Measurements from ENCODE around the gene PRR15. TPM values are rescaled to one million over a fixed set of nuclear protein-coding genes. Genes with fewer than 3 reads are reported as not detected.

Gene PRR15
- total RNA-seq, 1 donor, result not detected

DNA sequence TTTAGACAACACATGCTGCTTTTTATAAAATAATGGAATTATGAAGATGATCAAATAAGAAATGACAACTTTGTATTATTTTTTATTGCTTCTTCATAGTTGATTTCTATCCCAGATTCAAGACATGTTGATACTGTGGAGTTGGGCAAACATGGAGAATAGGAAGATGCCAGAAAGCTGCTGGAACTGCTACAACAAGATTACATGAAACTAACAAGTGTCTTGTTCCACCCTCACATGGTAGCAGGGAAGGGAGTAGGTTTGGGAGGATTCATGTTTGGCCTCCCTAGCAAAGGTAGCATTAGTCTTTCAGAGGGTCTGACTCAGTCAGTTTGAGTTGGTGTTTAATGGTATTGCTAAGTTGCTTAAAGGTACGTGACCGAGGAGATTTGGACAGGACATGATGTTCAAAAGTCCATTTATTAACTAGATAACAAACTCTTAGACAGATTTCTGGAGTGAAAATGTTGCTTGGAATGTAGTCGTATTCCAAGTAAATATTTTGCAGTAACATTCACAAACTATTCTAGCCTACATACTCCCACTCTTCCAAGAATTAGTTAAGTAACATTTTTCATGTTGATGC, 33.1 kb downstream of the PRR15 start:
- H3K4me1 ChIP-seq (ENCODE audit: insufficient read depth, low read length), result no peaks in the 10 kb centered on the region

DNA sequence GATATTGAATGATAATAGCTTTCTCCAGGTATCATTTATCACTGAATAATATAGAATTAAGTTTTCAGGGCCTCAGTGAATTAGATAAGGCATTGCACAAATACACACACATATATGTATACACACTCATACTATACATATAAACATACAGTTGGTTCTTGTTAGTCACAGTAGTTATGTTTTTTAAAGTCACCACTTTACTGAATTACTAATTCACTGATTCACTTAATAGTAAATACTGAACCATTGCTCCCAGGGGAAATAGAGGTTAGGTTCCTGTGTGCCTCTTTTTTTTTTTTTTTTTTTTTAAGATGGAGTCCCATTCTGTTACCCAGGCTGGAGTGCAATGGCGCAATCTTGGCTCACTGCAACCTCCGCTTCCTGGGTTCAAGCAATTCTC, 33.6 kb downstream of the PRR15 start:
- no peaks in the 10 kb centered on the region for H3K4me1 ChIP-seq (ENCODE audit: insufficient read depth, low read length)

More for the DNA sequence above, 33.1 kb downstream of the PRR15 start:
- Histone ChIP-seq H3K4me3 (ENCODE audit: low read length) (no peak overlapping the region), H3K9me3 (ENCODE audit: low read depth, low read length) (no peaks in the 10 kb centered on the region), H3K27me3 (ENCODE audit: insufficient read depth, low read length) (no peaks in the 10 kb centered on the region)

DNA sequence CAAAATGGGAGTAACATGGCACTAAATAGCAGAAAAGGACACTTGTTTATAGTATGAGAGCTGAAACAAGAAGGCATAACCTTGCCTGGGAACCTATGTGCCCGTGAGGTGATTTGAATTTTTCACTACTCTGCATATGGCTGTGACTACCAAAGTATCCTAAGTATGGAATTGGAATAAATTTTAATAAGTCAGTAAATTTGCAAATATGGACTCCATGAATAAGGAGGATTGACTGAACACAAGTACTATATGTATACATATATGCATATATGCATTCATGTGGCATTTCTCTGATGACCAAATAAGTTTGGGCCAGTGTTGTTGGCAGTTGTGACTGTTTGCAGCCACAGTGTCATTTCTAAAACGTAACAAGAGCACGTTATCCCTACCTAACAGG, 34.5 kb downstream of the PRR15 start:
- H3K27me3 ChIP-seq (ENCODE audit: insufficient read depth, low read length), result no peaks in the 10 kb centered on the region
- no peaks in the 10 kb centered on the region for H3K9me3 ChIP-seq (ENCODE audit: low read depth, low read length)
- H3K4me3 ChIP-seq (ENCODE audit: low read length), result no peak overlapping the region
- H3K4me1 ChIP-seq (ENCODE audit: insufficient read depth, low read length), result no peaks in the 10 kb centered on the region

More for the DNA sequence above, 33.6 kb downstream of the PRR15 start:
- H3K4me3 ChIP-seq (ENCODE audit: low read length), result no peak overlapping the region
- no peaks in the 10 kb centered on the region for H3K9me3 ChIP-seq (ENCODE audit: low read depth, low read length)
- H3K27me3 ChIP-seq (ENCODE audit: insufficient read depth, low read length), result no peaks in the 10 kb centered on the region

DNA sequence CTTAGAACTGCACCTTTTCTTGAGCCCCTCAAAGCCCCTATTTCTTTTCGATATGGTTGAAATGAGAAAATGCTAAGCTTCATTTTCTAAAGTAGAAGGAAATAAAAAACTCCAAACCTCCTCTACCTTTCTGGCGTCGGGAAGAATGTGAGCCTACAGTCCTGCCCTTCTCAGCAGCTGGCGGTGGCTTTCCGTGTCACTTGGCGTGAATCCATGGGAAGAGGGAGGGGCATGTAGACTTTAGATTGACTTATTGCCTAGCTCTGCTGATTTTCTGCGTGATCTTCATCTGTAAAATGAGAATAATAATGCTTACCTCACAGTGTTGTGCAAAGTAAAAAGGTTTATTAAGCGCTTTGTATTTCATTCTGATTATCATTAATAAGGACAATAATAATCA, 35.0 kb downstream of the PRR15 start:
- no peaks in the 10 kb centered on the region for H3K9me3 ChIP-seq (ENCODE audit: low read depth, low read length)
- H3K4me3 ChIP-seq (ENCODE audit: low read length), result no peak overlapping the region
- H3K27me3 ChIP-seq (ENCODE audit: insufficient read depth, low read length), result no peaks in the 10 kb centered on the region
- no peaks in the 10 kb centered on the region for H3K4me1 ChIP-seq (ENCODE audit: insufficient read depth, low read length)

DNA sequence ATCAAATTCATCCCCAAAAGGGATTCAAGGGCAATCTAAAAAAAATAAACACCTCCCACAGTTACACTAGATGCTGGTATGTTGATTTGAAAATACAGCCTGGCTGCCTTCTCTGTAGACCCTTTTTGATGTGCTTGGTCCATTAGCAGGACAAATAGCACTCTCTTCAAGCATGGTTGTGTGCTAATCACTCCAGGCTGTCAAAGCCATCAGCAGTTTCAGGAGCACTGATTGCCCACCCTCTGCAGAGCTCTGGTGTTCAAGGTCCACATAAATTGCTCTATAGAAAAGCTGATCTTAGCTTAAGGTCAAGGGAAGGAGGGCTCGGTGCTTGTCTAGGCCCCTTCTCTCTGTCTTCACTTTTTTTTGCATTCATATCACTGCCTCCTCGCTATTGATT, 35.4 kb downstream of the PRR15 start:
- Histone ChIP-seq H3K27me3 (ENCODE audit: insufficient read depth, low read length) (no peaks in the 10 kb centered on the region), H3K4me1 (ENCODE audit: insufficient read depth, low read length) (no peaks in the 10 kb centered on the region), H3K9me3 (ENCODE audit: low read depth, low read length) (no peaks in the 10 kb centered on the region), H3K4me3 (ENCODE audit: low read length) (no peak overlapping the region)

DNA sequence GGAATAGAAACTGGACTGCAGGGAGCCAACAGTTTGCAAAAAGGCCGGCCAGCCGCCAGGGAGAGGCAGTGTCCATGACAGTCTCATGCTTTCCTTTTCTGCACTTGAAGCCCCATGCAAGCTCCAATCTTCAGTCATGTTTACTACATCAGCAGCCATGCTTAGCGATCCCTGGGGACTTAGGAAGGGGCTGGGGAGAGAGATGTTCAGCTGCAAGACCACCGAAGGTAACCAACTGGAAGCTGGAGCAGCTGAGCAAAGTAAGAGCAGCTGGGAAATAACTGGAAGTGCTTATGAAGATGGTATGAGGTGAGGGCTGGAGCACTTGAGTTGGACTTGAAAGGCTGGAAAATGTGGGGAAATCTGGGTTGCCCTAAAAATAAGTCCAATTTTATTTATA, 37.0 kb downstream of the PRR15 start:
- H3K27me3 ChIP-seq (ENCODE audit: insufficient read depth, low read length), result no peaks in the 10 kb centered on the region
- no peaks in the 10 kb centered on the region for H3K4me1 ChIP-seq (ENCODE audit: insufficient read depth, low read length)
- no peaks in the 10 kb centered on the region for H3K9me3 ChIP-seq (ENCODE audit: low read depth, low read length)
- no peak overlapping the region for H3K4me3 ChIP-seq (ENCODE audit: low read length)

DNA sequence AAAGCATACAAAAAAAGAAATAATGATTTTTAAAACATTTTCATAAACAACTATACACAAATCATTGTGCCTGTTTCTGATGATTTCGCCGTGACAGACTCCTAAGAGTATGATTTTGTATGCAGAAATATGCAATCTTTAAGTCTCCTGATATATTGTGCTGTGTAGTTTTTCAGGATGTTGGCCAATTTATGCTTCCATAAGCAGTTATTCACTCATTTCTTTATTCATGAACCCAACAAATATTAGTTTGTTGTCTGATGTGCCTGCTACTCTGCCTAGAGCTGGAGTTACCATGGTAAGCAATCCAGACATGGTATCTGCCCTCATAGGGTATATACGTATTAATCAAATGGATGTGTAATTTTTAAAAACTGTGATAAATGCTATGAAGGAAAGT, 40.4 kb downstream of the PRR15 start:
- no peaks in the 10 kb centered on the region for H3K4me1 ChIP-seq (ENCODE audit: insufficient read depth, low read length)
- no peaks in the 10 kb centered on the region for H3K9me3 ChIP-seq (ENCODE audit: low read depth, low read length)
- H3K27me3 ChIP-seq (ENCODE audit: insufficient read depth, low read length), result no peaks in the 10 kb centered on the region
- H3K4me3 ChIP-seq (ENCODE audit: low read length), result no peak overlapping the region

DNA sequence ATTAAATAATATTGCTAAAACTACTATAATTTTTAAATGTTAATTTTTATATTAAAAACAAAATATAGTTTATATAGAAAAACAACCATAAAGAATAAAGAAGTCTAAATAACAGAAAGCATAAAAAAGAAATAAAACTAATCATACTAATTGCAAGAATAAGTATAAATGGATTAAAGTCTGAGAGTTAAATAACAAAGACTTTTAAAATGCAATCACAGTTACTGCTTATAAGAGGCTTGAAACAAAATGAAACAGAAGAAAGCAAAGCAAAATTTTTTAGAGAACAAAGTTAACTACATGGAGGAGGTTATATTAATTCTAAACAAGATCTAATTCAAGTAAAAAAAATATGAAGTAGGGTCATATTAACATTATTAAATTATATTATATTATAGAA, 41.1 kb downstream of the PRR15 start:
- Histone ChIP-seq H3K4me1 (ENCODE audit: insufficient read depth, low read length) (no peaks in the 10 kb centered on the region), H3K4me3 (ENCODE audit: low read length) (no peak overlapping the region), H3K9me3 (ENCODE audit: low read depth, low read length) (no peaks in the 10 kb centered on the region)

DNA sequence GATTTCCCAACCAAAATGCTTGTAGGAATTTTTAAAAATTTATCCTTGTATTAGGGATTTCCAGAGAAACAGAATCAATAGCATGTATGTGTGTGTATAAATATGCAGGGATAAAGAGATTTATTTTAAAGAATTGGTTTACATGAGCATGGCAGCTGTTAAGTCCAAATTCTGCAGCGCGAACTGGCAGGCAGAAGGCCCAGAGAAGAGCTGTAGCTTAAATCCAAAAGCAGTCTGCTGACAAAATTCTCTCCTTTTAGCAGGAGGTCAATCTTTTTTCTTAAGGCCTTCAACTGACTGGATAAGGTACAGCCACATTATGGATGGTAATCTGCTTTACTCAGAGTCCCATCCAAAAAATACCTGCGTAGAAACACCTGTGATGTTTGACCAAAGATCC, 42.0 kb downstream of the PRR15 start:
- Histone ChIP-seq H3K9me3 (ENCODE audit: low read depth, low read length) (no peaks in the 10 kb centered on the region), H3K27me3 (ENCODE audit: insufficient read depth, low read length) (no peaks in the 10 kb centered on the region), H3K4me3 (ENCODE audit: low read length) (no peak overlapping the region), H3K4me1 (ENCODE audit: insufficient read depth, low read length) (no peaks in the 10 kb centered on the region)

More for the DNA sequence above, 41.1 kb downstream of the PRR15 start:
- H3K27me3 ChIP-seq (ENCODE audit: insufficient read depth, low read length), result no peaks in the 10 kb centered on the region

DNA sequence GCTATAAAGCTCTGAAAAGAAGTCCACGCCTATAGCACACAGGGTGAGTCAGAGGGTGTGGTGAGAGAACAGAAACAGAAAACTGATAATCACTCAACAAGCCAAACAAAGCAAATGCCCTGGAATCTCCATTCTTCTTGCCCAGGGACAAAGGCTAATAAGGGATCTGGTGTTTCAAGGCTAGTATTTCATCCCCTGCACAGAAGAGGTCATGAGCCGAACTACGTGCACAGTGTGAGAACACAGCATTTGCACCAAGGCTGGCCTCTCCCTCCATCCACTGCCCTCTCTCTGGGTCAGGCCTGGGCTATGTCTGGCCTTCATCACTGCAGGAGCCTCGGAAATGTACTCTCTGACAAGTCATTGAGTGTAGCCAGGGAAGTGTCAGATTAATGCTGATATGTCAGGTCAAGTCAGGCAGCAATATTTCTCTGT, 42.7 kb downstream of the PRR15 start:
- H3K9me3 ChIP-seq (ENCODE audit: low read depth, low read length), result no peaks in the 10 kb centered on the region
- H3K4me3 ChIP-seq (ENCODE audit: low read length), result no peak overlapping the region
- no peaks in the 10 kb centered on the region for H3K27me3 ChIP-seq (ENCODE audit: insufficient read depth, low read length)
- H3K4me1 ChIP-seq (ENCODE audit: insufficient read depth, low read length), result no peaks in the 10 kb centered on the region

DNA sequence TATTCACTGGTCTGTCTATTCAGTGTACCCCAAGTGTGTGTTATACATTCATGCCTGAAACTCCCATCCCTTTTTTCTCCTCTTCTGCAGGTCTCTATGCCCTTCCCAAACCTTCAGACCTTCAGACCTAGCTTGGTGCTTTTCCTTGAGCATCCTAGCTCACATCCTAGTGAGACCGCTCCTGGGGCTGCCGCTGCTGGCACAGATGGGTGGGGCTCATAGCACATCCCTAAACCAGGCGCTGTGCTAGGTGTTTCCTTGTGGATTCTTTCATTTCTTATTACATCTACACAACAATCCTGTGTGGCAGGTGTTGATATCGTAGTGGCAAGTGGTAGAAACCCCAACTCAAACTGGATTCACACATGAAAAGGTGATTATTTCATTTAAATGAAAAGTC, 43.2 kb downstream of the PRR15 start:
- Histone ChIP-seq H3K27me3 (ENCODE audit: insufficient read depth, low read length) (no peaks in the 10 kb centered on the region), H3K9me3 (ENCODE audit: low read depth, low read length) (no peaks in the 10 kb centered on the region), H3K4me3 (ENCODE audit: low read length) (no peak overlapping the region), H3K4me1 (ENCODE audit: insufficient read depth, low read length) (no peaks in the 10 kb centered on the region)

DNA sequence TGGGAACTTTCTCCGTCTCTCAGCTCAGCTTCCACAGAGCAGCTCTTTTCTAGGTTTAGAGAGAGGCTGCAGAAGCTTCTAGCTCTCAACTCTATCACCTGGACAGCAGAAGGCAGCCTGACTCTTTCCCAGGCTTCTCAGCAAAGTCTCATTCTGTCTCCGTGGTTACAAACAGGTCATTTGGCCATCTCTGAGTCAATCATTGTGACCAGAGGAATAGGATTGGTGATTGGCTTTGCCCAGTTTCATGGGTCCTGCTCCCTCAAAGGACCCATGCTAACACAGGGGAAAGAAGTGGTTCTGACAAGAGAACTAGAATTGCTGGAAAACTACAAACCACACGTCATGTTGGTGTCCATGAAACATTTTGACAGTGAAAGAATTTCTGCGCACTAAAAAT, 43.6 kb downstream of the PRR15 start:
- Histone ChIP-seq H3K27me3 (ENCODE audit: insufficient read depth, low read length) (no peaks in the 10 kb centered on the region), H3K4me1 (ENCODE audit: insufficient read depth, low read length) (no peaks in the 10 kb centered on the region), H3K9me3 (ENCODE audit: low read depth, low read length) (no peaks in the 10 kb centered on the region), H3K4me3 (ENCODE audit: low read length) (no peak overlapping the region)

DNA sequence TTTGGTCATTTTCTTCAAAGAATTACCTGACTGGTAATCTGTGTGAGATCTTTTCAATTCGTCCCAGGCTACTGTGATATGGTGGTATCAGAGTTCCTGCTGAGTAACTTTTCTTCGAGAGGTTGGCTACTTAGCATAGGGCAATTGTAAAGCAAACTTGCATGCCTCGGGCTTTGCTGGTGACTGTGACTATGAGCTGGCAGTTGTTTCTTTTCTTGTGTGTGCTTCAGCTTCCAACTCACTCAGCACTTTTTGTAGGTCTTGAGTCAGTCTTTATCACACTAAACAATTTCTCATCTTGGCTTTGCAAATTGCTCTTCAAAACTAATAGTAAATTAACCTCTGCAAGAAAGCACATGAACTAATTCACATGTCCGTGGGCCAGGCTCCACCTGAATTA, 44.3 kb downstream of the PRR15 start:
- no peaks in the 10 kb centered on the region for H3K27me3 ChIP-seq (ENCODE audit: insufficient read depth, low read length)
- H3K9me3 ChIP-seq (ENCODE audit: low read depth, low read length), result no peaks in the 10 kb centered on the region
- H3K4me1 ChIP-seq (ENCODE audit: insufficient read depth, low read length), result no peaks in the 10 kb centered on the region
- H3K4me3 ChIP-seq (ENCODE audit: low read length), result no peak overlapping the region

DNA sequence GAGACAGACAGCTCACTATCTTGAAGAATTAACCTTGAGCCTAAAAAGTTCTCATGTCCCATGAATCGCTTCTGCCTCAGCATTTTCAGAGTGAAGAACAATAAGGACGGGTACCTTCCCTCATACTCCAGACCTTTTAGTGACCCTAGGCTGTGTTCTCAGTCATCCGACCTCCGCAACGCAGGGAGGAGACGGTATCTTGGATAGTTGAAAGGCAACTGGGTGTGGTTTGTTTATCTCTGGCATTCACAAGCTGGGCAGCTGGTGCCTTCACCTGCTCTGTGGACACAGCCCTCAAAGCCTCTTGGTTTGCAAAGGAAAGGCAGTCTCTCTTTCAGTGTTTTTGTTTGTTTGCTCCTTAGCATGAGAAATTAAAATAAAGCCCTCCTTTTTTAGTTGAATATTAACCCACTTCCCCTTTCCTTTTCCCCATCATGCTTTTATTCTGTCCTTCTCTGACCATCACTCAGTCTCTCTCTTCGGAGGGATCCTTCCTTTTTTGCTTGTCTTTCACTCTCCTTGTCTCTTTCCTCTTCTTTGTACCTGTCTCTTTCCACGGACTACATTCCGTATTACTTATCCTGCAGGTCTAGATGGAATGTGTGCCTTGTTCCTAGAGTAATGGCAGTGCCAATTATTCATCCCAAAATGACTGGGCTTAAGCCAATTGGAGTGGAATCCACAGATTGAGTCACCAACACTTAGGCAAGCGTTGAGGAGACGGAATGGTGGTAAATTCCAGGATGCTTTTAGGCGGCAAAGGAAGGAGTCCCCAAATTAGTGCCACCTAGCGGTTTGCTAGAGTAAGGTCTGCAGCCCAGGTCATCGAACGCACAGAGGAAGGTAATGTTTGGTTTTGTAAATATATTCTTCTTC, 45.8 kb downstream of the PRR15 start:
- no peaks in the 10 kb centered on the region for H3K9me3 ChIP-seq (ENCODE audit: low read depth, low read length)
- no peaks in the 10 kb centered on the region for H3K4me1 ChIP-seq (ENCODE audit: insufficient read depth, low read length)
- H3K27me3 ChIP-seq (ENCODE audit: insufficient read depth, low read length), result no peaks in the 10 kb centered on the region
- H3K4me3 ChIP-seq (ENCODE audit: low read length), result no peak overlapping the region

DNA sequence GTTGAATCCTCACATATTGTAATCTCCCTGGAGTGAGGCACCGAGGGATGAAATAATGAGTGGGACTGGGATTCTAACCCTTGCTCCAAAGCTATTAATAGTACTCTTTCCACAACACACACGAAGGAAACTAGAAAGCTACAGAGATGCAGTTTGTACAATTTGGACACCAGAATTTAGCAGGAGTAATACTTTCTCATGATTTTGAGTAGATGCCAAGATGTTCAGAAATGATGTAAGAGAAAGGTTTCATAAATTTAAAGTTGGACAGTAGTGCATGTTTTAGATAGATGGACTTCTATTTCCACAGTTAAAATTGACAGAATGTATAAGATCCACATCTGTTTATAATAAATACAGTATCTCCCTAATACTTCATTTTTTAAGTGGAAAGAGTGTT, 46.5 kb downstream of the PRR15 start:
- no peaks in the 10 kb centered on the region for H3K4me1 ChIP-seq (ENCODE audit: insufficient read depth, low read length)
- no peaks in the 10 kb centered on the region for H3K9me3 ChIP-seq (ENCODE audit: low read depth, low read length)
- H3K4me3 ChIP-seq (ENCODE audit: low read length), result no peak overlapping the region
- H3K27me3 ChIP-seq (ENCODE audit: insufficient read depth, low read length), result no peaks in the 10 kb centered on the region
